H1 (cell line): ENCODE results near the gene HERC3. TPM values are rescaled to one million over a fixed set of nuclear protein-coding genes. Genes with fewer than 3 reads are reported as not detected.

Experiments
- CTCF ChIA-PET: fragments of 300-600 bp; sonication (Branson Sonifier 250); formaldehyde crosslinking; loops from one replicate; lab custom pipeline; 2021; ENCODE audit not compliant: partially characterized antibody; lab: Charles Lee
- POLR2A ChIA-PET: fragments of 300-600 bp; sonication (Branson Sonifier 250); formaldehyde crosslinking; loops from one replicate; lab custom pipeline; 2021; ENCODE audit warnings: inconsistent platforms; ENCODE audit not compliant: partially characterized antibody; lab: Charles Lee
- DNase-seq, 2 experiments: peaks; one replicate each; pipeline versions ENCODE4 v3.0.0 to v3.0.0-alpha.2; 2010 to 2022; ENCODE audit warnings: low spot score in 2 of 2, low read depth in 1 of 2, mixed read lengths in 1 of 2
- FAIRE-seq: peaks from 2 replicates; lab custom pipeline; 2011; peaks lifted over from hg19 to GRCh38; lab: Jason Lieb, UNC
- H2AFZ ChIP-seq: 2 replicates; pipeline ENCODE4 v1.8.1; 2012; ENCODE audit warnings: low read length, inconsistent platforms
- H2AK5ac ChIP-seq: 2 replicates; pipeline ENCODE4 v1.6.1; 2013; ENCODE audit warnings: low read depth, low read length
- H2BK120ac ChIP-seq: replicated peaks from 2 replicates; pipeline ENCODE3; 2013; ENCODE audit warnings: low read depth, low read length, inconsistent platforms
- H2BK12ac ChIP-seq: 2 replicates; pipeline ENCODE4 v1.6.1; 2013; ENCODE audit warnings: low read depth, low read length
- H2BK15ac ChIP-seq: 2 replicates; pipeline ENCODE4 v1.6.1; 2013; ENCODE audit warnings: low read length
- H2BK20ac ChIP-seq: 2 replicates; pipeline ENCODE4 v1.6.1; 2013; ENCODE audit warnings: low read length
- H2BK5ac ChIP-seq: 2 replicates; pipeline ENCODE4 v1.6.1; 2013; ENCODE audit warnings: low read depth, low read length
- H3K14ac ChIP-seq: 2 replicates; pipeline ENCODE4 v1.6.1; 2013; ENCODE audit warnings: inconsistent platforms; ENCODE audit not compliant: insufficient read length
- H3K18ac ChIP-seq: 2 replicates; pipeline ENCODE4 v1.6.1; 2013; ENCODE audit warnings: low read length; ENCODE audit errors: extremely low read depth
- H3K23ac ChIP-seq: 2 replicates; pipeline ENCODE4 v1.6.1; 2013; ENCODE audit warnings: inconsistent platforms; ENCODE audit not compliant: insufficient read length
- H3K23me2 ChIP-seq: 2 replicates; pipeline ENCODE4 v1.6.1; 2013; ENCODE audit warnings: low read depth, low read length
- H3K27ac ChIP-seq: 2 replicates; pipeline ENCODE4 v1.6.1; 2011; ENCODE audit warnings: low read depth, low read length, inconsistent platforms
- H3K27me3 ChIP-seq, 4 experiments: replicated peaks in 1 of 4; 1 replicate in 1 of 4; 2 replicates in 3 of 4; pipeline versions ENCODE4 v1.6.1 to v1.8.1; 2011 to 2013; ENCODE audit warnings: low read length in 3 of 4, mild to moderate bottlenecking in 3 of 4, inconsistent platforms in 2 of 4, mixed read lengths in 2 of 4, moderate library complexity in 1 of 4; ENCODE audit not compliant: control insufficient read depth in 3 of 4, insufficient read depth in 3 of 4; ENCODE audit errors: extremely low read depth in 1 of 4
- H3K36me3 ChIP-seq, 4 experiments: 2 replicates each; pipeline versions ENCODE4 v1.6.1 to v1.8.1; 2011 to 2013; ENCODE audit warnings: mild to moderate bottlenecking in 4 of 4, low read length in 3 of 4, moderate library complexity in 2 of 4, control low read depth in 1 of 4, inconsistent platforms in 1 of 4; ENCODE audit not compliant: insufficient read depth in 4 of 4, control insufficient read depth in 2 of 4
- H3K4ac ChIP-seq: replicated peaks from 2 replicates; pipeline ENCODE3; 2013; ENCODE audit warnings: low read length, low read depth, mixed read lengths, inconsistent platforms; ENCODE audit not compliant: insufficient read length
- H3K4me1 ChIP-seq, 4 experiments: replicated peaks in 1 of 4; 1 replicate in 1 of 4; 2 replicates in 3 of 4; pipeline versions ENCODE4 v1.6.1 to v1.8.1; 2011 to 2013; ENCODE audit warnings: low read length in 3 of 4, inconsistent platforms in 2 of 4, mixed read lengths in 1 of 4; ENCODE audit not compliant: insufficient read depth in 4 of 4, control insufficient read depth in 3 of 4
- H3K4me2 ChIP-seq, 2 experiments: 2 replicates each; pipeline versions ENCODE4 v1.6.1 to v1.8.1; 2011 to 2013; ENCODE audit warnings: low read depth in 2 of 2, low read length in 2 of 2, control low read depth in 1 of 2, inconsistent platforms in 1 of 2, mild to moderate bottlenecking in 1 of 2; ENCODE audit not compliant: insufficient read depth in 1 of 2
- H3K4me3 ChIP-seq, 4 experiments: fragments of 200-600, 300-600 bp in 1 of 4; sonication (generic), shearing (Covaris generic), sonication (Bioruptor Twin) in 1 of 4; 2 replicates each; pipeline versions ENCODE4 v1.5.1 to v1.8.1; 2011 to 2016; ENCODE audit warnings: low read length in 4 of 4, low read depth in 3 of 4, control low read depth in 2 of 4, inconsistent platforms in 2 of 4, mild to moderate bottlenecking in 2 of 4, mixed read lengths in 1 of 4, moderate library complexity in 1 of 4; ENCODE audit not compliant: insufficient read depth in 2 of 4; ENCODE audit errors: extremely low read depth in 1 of 4
- H3K56ac ChIP-seq: replicated peaks from 2 replicates; pipeline ENCODE3; 2013; ENCODE audit warnings: low read depth, mild to moderate bottlenecking, mixed read lengths, low read length, inconsistent platforms; ENCODE audit not compliant: insufficient read length
- H3K79me1 ChIP-seq: 2 replicates; pipeline ENCODE4 v1.6.1; 2013; ENCODE audit warnings: low read depth, low read length, control low read depth
- H3K79me2 ChIP-seq, 2 experiments: 2 replicates each; pipeline versions ENCODE4 v1.6.1 to v1.8.1; 2012 to 2013; ENCODE audit warnings: low read length in 2 of 2, mild to moderate bottlenecking in 2 of 2, inconsistent platforms in 1 of 2; ENCODE audit not compliant: insufficient read depth in 2 of 2, control insufficient read depth in 1 of 2
- H3K9ac ChIP-seq, 4 experiments: replicated peaks in 1 of 4; 1 replicate in 1 of 4; 2 replicates in 3 of 4; pipeline versions ENCODE4 v1.6.1 to v1.8.1; 2011 to 2013; ENCODE audit warnings: low read depth in 3 of 4, low read length in 3 of 4, control low read depth in 2 of 4, mild to moderate bottlenecking in 2 of 4, moderate library complexity in 2 of 4, inconsistent platforms in 1 of 4; ENCODE audit errors: extremely low read depth in 1 of 4
- H3K9me3 ChIP-seq, 2 experiments: 2 replicates each; pipeline versions ENCODE4 v1.6.1 to v1.8.1; 2012 to 2013; ENCODE audit warnings: mild to moderate bottlenecking in 2 of 2, moderate library complexity in 2 of 2, control low read depth in 1 of 2, inconsistent platforms in 1 of 2, low read depth in 1 of 2, low read length in 1 of 2, mixed read lengths in 1 of 2; ENCODE audit not compliant: insufficient read depth in 2 of 2
- H4K20me1 ChIP-seq, 2 experiments: replicated peaks in 1 of 2; 2 replicates each; pipeline versions ENCODE3 to v1.8.1; 2011 to 2013; ENCODE audit warnings: inconsistent platforms in 2 of 2, low read length in 2 of 2, mild to moderate bottlenecking in 1 of 2; ENCODE audit not compliant: insufficient read depth in 2 of 2, control insufficient read depth in 1 of 2
- H4K5ac ChIP-seq: 2 replicates; pipeline ENCODE4 v1.6.1; 2013; ENCODE audit warnings: low read length, low read depth, mixed read lengths, inconsistent platforms; ENCODE audit not compliant: insufficient read length
- H4K8ac ChIP-seq: 2 replicates; pipeline ENCODE4 v1.8.0; 2013; ENCODE audit warnings: mild to moderate bottlenecking, moderate library complexity, low read length, inconsistent platforms; ENCODE audit not compliant: insufficient read depth; ENCODE audit errors: extremely low read depth
- H4K91ac ChIP-seq: replicated peaks from 2 replicates; pipeline ENCODE3; 2013; ENCODE audit warnings: low read length, mixed read lengths, inconsistent platforms; ENCODE audit not compliant: insufficient read length
- CBX8 ChIP-seq: fragments of 300-800, 300-1000 bp; sonication (generic); IDR thresholded peaks from 2 replicates; pipeline ENCODE4 v1.7.1; 2016; ENCODE audit warnings: low read depth, low read length, borderline replicate concordance
- GTF2F1 ChIP-seq: IDR thresholded peaks from 2 replicates; pipeline ENCODE4 v1.6.1; 2012; ENCODE audit warnings: low read depth, low read length, improper control_type of control experiment, borderline replicate concordance
- JUN ChIP-seq: IDR thresholded peaks from 2 replicates; pipeline ENCODE4 v1.6.1; 2011; ENCODE audit warnings: low read depth, mild to moderate bottlenecking, improper control_type of control experiment, low read length
- JUND ChIP-seq: IDR thresholded peaks from 2 replicates; pipeline ENCODE4 v1.6.1; 2011; ENCODE audit warnings: mild to moderate bottlenecking, improper control_type of control experiment, low read length
- PHF8 ChIP-seq: fragments of 200-600 bp; sonication (generic); conservative IDR thresholded peaks from 2 replicates; pipeline ENCODE4 v1.7.1; 2012; ENCODE audit warnings: low read depth, mild to moderate bottlenecking, inconsistent platforms, low read length, moderate library complexity
- POLR2A ChIP-seq, 2 experiments: IDR thresholded peaks; 1 replicate in 1 of 2; 2 replicates in 1 of 2; pipeline ENCODE4 v1.6.1; 2011; ENCODE audit warnings: low read depth in 2 of 2, low read length in 2 of 2, mild to moderate bottlenecking in 2 of 2; ENCODE audit errors: control extremely low read depth in 1 of 2
- SIX5 ChIP-seq: IDR thresholded peaks from 2 replicates; pipeline ENCODE4 v1.6.1; 2011; ENCODE audit warnings: mild to moderate bottlenecking, low read depth, low read length
- TCF12 ChIP-seq: IDR thresholded peaks from 2 replicates; pipeline ENCODE4 v1.6.1; 2011; ENCODE audit warnings: low read depth, mild to moderate bottlenecking, low read length
- TEAD4 ChIP-seq: IDR thresholded peaks from 2 replicates; pipeline ENCODE4 v1.6.1; 2012; ENCODE audit warnings: low read depth, low read length, inconsistent platforms, mixed read lengths
- polyA plus RNA-seq, 7 experiments: library from polyadenylated mRNA; depleted of rRNA in 3 of 7; stranded (reverse) in 5 of 7; unstranded in 2 of 7; fragments of >200 nt in 5 of 7; fragments of 200-250 nt in 2 of 7; gene quantifications; 1 replicate in 5 of 7; 2 replicates in 1 of 7; 4 replicates in 1 of 7; pipeline versions ENCODE4 v1.2.1 to v1.2.3, GENCODE V29; 2011 to 2013; ENCODE audit warnings: missing spikeins in 2 of 7, mixed read lengths in 2 of 7
- total RNA-seq: library from RNA; stranded (reverse); fragmentation: NEBNext Ultra II Directional; extraction: Animal tissue kit (Norgen Biotek cat#: 25700); gene quantifications from 2 replicates; pipeline ENCODE4 v1.2.1, GENCODE V29; 2021
- TF ChIP-seq, protein P1 (sequence below): IDR thresholded peaks from 2 replicates; pipeline ENCODE4 v1.6.1; 2012; ENCODE audit warnings: inconsistent platforms
- TF ChIP-seq, protein P2 (sequence below): IDR thresholded peaks from 2 replicates; pipeline ENCODE4 v1.6.1; 2011; ENCODE audit warnings: low read depth, mild to moderate bottlenecking, low read length; ENCODE audit not compliant: insufficient read depth
- TF ChIP-seq, protein P3 (sequence below): IDR thresholded peaks from 2 replicates; pipeline ENCODE4 v1.6.1; 2012; ENCODE audit warnings: low read length, inconsistent platforms

The HERC3 gene
- total and polyA plus RNA-seq, 2 of the 8 experiments (the other 6 are each of a cell fraction or from before 2014, with no cell fraction given): 1.4 to 5.7 TPM

DNA sequence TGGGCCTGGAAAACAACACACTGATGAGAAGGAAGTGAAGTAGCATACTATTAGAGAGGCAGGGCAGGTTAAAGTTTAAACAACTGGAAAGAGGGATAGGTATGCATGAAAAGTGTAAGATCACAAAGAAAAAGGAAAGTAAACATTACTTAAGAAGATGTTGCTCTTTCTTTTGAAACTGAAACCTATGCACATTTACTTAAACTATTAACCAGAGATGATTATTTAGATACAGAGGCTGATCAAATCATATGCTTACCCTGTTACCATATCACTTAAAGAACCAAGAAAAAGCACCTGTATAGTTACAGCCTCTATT lies 67.6 kb downstream of the HERC3 start:
- no peaks in the 10 kb centered on the region; a peak in 1 of 7 replicates for H3K4me1 ChIP-seq
- no peaks in the 10 kb centered on the region for H3K79me1 ChIP-seq
- no peak overlapping the region for H3K27ac ChIP-seq
- no peak overlapping the region for H3K4me3 ChIP-seq
- no peak overlapping the region for H4K8ac ChIP-seq
- no peaks in the 10 kb centered on the region for H3K9me3 ChIP-seq
- no peak overlapping the region for H2BK20ac ChIP-seq
- no peak overlapping the region for H3K4me2 ChIP-seq
- no peak overlapping the region for H3K9ac ChIP-seq
- no peak overlapping the region for H2BK5ac ChIP-seq
- no peak overlapping the region for H3K56ac ChIP-seq
- H2BK12ac ChIP-seq: no peak overlapping the region
- no peaks in the 10 kb centered on the region for H3K79me2 ChIP-seq
- H4K5ac ChIP-seq: no peak overlapping the region
- TF ChIP-seq SIX5 (no peak), GTF2F1 (no peak), TCF12 (no peak), JUND (no peak), CBX8 (no peak), JUN (no peak), TEAD4 (no peak), POLR2A (IDR thresholded peaks at IDR 0.05; ENCODE audit: control extremely low read depth in 1 of 2, low read depth in 2 of 2, low read length in 2 of 2) (no peak), PHF8 (no peak)
- TF ChIP-seq, protein P1, sequence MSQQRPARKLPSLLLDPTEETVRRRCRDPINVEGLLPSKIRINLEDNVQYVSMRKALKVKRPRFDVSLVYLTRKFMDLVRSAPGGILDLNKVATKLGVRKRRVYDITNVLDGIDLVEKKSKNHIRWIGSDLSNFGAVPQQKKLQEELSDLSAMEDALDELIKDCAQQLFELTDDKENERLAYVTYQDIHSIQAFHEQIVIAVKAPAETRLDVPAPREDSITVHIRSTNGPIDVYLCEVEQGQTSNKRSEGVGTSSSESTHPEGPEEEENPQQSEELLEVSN: no peak
- TF ChIP-seq, protein P2, sequence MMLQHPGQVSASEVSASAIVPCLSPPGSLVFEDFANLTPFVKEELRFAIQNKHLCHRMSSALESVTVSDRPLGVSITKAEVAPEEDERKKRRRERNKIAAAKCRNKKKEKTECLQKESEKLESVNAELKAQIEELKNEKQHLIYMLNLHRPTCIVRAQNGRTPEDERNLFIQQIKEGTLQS: no peak
- TF ChIP-seq, protein P3, sequence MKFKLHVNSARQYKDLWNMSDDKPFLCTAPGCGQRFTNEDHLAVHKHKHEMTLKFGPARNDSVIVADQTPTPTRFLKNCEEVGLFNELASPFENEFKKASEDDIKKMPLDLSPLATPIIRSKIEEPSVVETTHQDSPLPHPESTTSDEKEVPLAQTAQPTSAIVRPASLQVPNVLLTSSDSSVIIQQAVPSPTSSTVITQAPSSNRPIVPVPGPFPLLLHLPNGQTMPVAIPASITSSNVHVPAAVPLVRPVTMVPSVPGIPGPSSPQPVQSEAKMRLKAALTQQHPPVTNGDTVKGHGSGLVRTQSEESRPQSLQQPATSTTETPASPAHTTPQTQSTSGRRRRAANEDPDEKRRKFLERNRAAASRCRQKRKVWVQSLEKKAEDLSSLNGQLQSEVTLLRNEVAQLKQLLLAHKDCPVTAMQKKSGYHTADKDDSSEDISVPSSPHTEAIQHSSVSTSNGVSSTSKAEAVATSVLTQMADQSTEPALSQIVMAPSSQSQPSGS: no peak
- TF ChIP-seq, all 59 proteins: peak for 0
- Histone ChIP-seq H2AK5ac (no peak overlapping the region), H3K27me3 (no peaks in the 10 kb centered on the region), H3K18ac (no peak overlapping the region), H3K4ac (no peak overlapping the region), H3K14ac (no peak overlapping the region), H3K36me3 (no peaks in the 10 kb centered on the region), H3K23ac (no peak overlapping the region), H3K23me2 (no peaks in the 10 kb centered on the region), H4K91ac (no peak overlapping the region), H2BK15ac (no peak overlapping the region), H2BK120ac (no peak overlapping the region), H2AFZ (no peak overlapping the region), H4K20me1 (no peaks in the 10 kb centered on the region)
- no peak for FAIRE-seq
- DNase-seq: no peak
- ChIA-PET CTCF (interaction anchor here (0.9 to 1.8 kb wide), 19 partner anchors 10 to 143 kb away, joined by 3 to 32 read pairs (median 5); partner anchors contain the start of gene PYURF), POLR2A (no interaction called here)
